ENCODE data around the gene RTN4R. TPM values are rescaled to one million over a fixed set of nuclear protein-coding genes. Genes with fewer than 3 reads are reported as not detected.
A peak's percentile ranks its signal among the peaks of the same experiment; 100 is the strongest.

Gene RTN4R
- total and polyA plus RNA-seq, 9 of the 15 experiments (the other 6 are each of a cell fraction or from before 2014, with no cell fraction given) = 0.04 to 2.8 (median 1.4) TPM; not detected in 3

- DNase-seq (ENCODE audit: extremely low read depth in 1 of 4, low spot score in 3 of 4) = peak; percentile 94 to 99 (median 96)
- no peaks in the 10 kb centered on the region for H3K9me3 ChIP-seq (replicated peaks; ENCODE audit: control insufficient read depth, insufficient read depth, low read depth, low read length)
- TSS peak; percentile 96 for BruUV-seq (replicated peaks)
- peaks cover 19 to 24% of the 10 kb centered on the region in 2 experiments; a peak in 4 of 5 replicates for H3K27me3 ChIP-seq (ENCODE audit: control insufficient read depth in 2 of 2, insufficient read depth in 2 of 2, low read length in 2 of 2)
- peak overlapping the region; percentile 97 for H2AFZ ChIP-seq (ENCODE audit: low read depth, low read length)
- H4K20me1 ChIP-seq (replicated peaks; ENCODE audit: control insufficient read depth, insufficient read depth, low read length) = peaks cover 11% of the 10 kb centered on the region
- 8% methylated on average over 12 of the region's 12 CpGs for WGBS (ENCODE audit: insufficient coverage, low coverage, missing lambda C conversion rate)
- peaks cover 16% of the 10 kb centered on the region for H3K79me2 ChIP-seq (ENCODE audit: control insufficient read depth, insufficient read depth, low read length)
- peak; percentile 92 for ATAC-seq
- intact Hi-C loops (cut with micrococcal nuclease) (loop anchor here (1.0 to 5.0 kb wide), 4 partner anchors 33 to 429 kb away; no protein-coding TSS in a partner anchor), in situ Hi-C loops (cut with MboI) (no loop called here)
- H3K4me3 ChIP-seq = peak overlapping the region; percentile 53
- peak overlapping the region; percentile 89 for H3K4me2 ChIP-seq (ENCODE audit: insufficient read depth, low read length)
- H3K9me1 ChIP-seq (ENCODE audit: control insufficient read depth, insufficient read depth, low read length) = no peaks in the 10 kb centered on the region
- H3K4me1 ChIP-seq (replicated peaks in 1 of 2; ENCODE audit: control insufficient read depth in 2 of 2, insufficient read depth in 2 of 2, low read length in 2 of 2) = peaks cover 23 to 83% of the 10 kb centered on the region in 2 experiments
- FAIRE-seq = peak; percentile 99
- ChIA-PET POLR2A (interaction anchor here (0.6 to 2.2 kb wide), 15 partner anchors 8 to 524 kb away, joined by 3 to 12 read pairs (median 3); no protein-coding TSS in a partner anchor), CTCF (ENCODE audit: low intra/inter-chr PET ratio) (interaction anchor here (1.4 to 2.3 kb wide), 2 partner anchors 20 to 62 kb away, joined by 4 to 10 read pairs; partner anchors contain the start of gene RTN4R)
- peak overlapping the region; percentile 67 for H3K27ac ChIP-seq (ENCODE audit: extremely low read depth, low read depth, low read length)
- peak overlapping the region; percentile 73 to 94 for H3K9ac ChIP-seq (ENCODE audit: insufficient read depth in 1 of 2, low read depth in 2 of 2, low read length in 2 of 2)
- H3K36me3 ChIP-seq (ENCODE audit: control insufficient read depth, insufficient read depth, low read length) = no peaks in the 10 kb centered on the region
- no peak for TF ChIP-seq DLX4 (CRISPR knock-in tag; IDR thresholded peaks at IDR 0.05)
- TF ChIP-seq, protein P1, sequence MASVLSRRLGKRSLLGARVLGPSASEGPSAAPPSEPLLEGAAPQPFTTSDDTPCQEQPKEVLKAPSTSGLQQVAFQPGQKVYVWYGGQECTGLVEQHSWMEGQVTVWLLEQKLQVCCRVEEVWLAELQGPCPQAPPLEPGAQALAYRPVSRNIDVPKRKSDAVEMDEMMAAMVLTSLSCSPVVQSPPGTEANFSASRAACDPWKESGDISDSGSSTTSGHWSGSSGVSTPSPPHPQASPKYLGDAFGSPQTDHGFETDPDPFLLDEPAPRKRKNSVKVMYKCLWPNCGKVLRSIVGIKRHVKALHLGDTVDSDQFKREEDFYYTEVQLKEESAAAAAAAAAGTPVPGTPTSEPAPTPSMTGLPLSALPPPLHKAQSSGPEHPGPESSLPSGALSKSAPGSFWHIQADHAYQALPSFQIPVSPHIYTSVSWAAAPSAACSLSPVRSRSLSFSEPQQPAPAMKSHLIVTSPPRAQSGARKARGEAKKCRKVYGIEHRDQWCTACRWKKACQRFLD (CRISPR knock-in tag; IDR thresholded peaks at IDR 0.05) = peak; percentile 28; the same call in 1 of the 2 replicates
- peak; percentile 70 for TF ChIP-seq MAFK (IDR thresholded peaks at IDR 0.05; ENCODE audit: low read length)
- TF ChIP-seq, protein P2, sequence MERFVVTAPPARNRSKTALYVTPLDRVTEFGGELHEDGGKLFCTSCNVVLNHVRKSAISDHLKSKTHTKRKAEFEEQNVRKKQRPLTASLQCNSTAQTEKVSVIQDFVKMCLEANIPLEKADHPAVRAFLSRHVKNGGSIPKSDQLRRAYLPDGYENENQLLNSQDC (CRISPR knock-in tag; IDR thresholded peaks at IDR 0.05) = 0 out of 2 replicates have a peak, but pooled peaks have one; percentile 39
- peak; percentile 65 for TF ChIP-seq L3MBTL2 (IDR thresholded peaks at IDR 0.05)
- TF ChIP-seq, protein P3, sequence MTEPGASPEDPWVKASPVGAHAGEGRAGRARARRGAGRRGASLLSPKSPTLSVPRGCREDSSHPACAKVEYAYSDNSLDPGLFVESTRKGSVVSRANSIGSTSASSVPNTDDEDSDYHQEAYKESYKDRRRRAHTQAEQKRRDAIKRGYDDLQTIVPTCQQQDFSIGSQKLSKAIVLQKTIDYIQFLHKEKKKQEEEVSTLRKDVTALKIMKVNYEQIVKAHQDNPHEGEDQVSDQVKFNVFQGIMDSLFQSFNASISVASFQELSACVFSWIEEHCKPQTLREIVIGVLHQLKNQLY (CRISPR knock-in tag; conservative IDR thresholded peaks at IDR 0.05) = 0 out of 4 replicates have a peak, but pooled peaks of 1 of the 2 experiments have one; percentile 26
- peak; percentile 91 for TF ChIP-seq MEIS2 (IDR thresholded peaks at IDR 0.05; ENCODE audit: partially characterized antibody)
- no peak for TF ChIP-seq CBX5 (IDR thresholded peaks at IDR 0.05; ENCODE audit: borderline replicate concordance, low read depth)
- TF ChIP-seq PML (IDR thresholded peaks at IDR 0.05; ENCODE audit: low read length) = peak; percentile 60; the same call in 1 of the 2 replicates
- TF ChIP-seq CHD2 (IDR thresholded peaks at IDR 0.05; ENCODE audit: low read depth, low read length) = 0 out of 2 replicates have a peak, but pooled peaks have one; percentile 13
- no peak for TF ChIP-seq RBM14 (IDR thresholded peaks at IDR 0.05; ENCODE audit: borderline replicate concordance, insufficient read depth, low read depth, low read length)
- peak; percentile 36; the same call in 1 of the 2 replicates for TF ChIP-seq NBN (IDR thresholded peaks at IDR 0.05; ENCODE audit: low read depth)
- peak; percentile 60 for TF ChIP-seq CREB1 (IDR thresholded peaks at IDR 0.05)
- TF ChIP-seq CREB1 (CRISPR knock-in tag; IDR thresholded peaks at IDR 0.05) = no peak
- TF ChIP-seq SUPT5H (IDR thresholded peaks at IDR 0.05) = peak; percentile 94
- no peak for TF ChIP-seq GTF3C2 (IDR thresholded peaks at IDR 0.05; ENCODE audit: borderline replicate concordance, extremely low read depth, insufficient read length)
Observed at GRCh38 chr22:20205964-20206708, 62.0 kb downstream of the RTN4R start.

All from K562 (cell line).